GM19351 (cell line): Measurements from ENCODE around the gene CTCF.

Experiments
- ATAC-seq: cut with Tn5 transposase; IDR thresholded peaks from one replicate; pipeline ENCODE4 v1.9.1; 2021; ENCODE audit warnings: mild to moderate bottlenecking, moderate library complexity; ENCODE audit not compliant: unreplicated experiment

Gene CTCF

GRCh38 chr16:67661886-67662652 lies 99.7 kb downstream of the CTCF start:
- ATAC-seq, result no peak

- no peak for ATAC-seq
These were observed 100.3 kb downstream of the CTCF start for GRCh38 chr16:67662653-67663010.

- no peak for ATAC-seq
These were observed 101.0 kb downstream of the CTCF start for GRCh38 chr16:67663151-67663876.

- no peak for ATAC-seq
These were observed 101.5 kb downstream of the CTCF start for GRCh38 chr16:67663877-67664222.

DNA sequence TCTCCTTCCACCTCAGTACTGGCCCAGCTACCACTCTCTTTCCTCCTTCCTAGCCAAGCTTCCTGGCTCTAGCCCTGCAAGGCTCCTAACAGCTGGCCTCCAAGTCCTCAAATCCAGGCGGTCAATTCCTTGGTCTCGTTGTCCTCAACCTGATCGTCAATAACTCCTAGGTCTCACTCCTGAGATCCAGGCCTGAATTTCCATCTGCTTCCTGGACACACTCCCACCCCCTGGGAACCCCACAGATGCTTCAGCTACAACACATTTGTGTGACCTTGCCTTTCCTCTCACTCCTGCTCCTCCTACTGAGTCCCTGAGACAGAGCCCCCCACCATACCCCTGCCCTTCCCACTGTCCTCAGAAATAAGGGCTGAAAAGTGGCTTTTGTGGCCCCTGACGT lies 101.9 kb downstream of the CTCF start:
- ATAC-seq, result no peak

DNA sequence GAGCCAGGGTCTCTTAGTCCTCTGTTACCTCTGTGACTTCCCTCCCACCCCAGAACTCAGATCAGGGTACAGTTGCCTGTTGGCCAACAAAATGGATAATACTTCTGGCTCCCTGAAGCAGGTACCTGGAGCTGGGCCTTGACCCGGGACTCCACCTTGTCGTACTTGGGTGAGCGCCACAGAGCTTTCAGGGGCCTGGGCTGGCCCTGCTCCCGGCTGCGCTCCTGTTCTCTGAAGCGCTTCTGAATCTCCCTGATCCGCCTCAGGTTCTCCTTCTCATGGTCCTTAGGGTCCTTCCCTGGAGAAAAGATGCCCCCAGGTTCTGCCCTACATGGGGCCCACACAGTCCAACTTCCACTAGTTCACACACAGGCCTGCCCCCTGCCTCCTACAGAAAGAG lies 102.5 kb downstream of the CTCF start:
- no peak for ATAC-seq

DNA sequence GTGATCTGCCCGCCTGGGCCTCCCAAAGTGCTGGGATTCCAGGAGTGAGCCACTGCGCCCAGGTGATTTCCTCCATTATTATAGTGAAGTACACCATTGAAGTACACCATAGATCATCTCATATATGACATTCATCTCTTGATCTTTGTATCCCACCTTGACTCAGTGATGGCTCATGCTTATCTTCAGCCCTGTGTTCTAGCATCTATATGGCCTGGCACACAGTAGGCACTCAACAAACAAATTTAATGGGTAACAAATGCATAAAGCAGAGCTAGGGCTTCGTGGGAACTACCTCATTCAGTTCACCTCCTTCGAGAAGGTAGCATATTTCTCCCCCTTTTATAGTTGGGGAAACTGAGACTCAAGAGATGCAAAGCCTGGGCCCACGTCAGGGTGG lies 103.3 kb downstream of the CTCF start:
- ATAC-seq, result no peak

DNA sequence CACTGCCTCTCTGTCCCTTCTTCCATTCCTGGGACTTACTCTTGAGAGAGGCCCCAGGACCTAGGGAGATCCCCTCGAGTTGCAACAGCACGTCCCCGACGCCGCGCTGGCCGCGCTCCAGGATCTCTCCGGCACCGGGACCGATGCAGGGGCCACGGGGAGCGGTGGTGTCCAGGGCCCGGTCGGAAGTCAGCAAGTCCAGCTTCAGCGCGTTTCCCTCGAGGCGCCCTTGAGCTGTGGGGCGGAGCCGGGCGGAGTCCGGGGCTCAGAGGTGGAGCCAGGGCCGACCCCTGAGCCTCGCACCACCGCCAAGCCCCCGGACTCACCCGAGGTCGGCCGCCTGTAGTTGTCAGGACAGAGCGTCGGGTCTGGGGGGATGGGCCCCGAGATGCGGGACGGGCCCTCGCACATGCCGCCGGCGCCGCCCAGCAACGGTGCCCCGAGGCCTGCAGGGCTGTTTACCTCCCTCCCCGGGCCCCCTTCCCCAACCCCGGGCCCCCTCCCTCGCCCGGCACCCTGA lies 103.8 kb downstream of the CTCF start:
- peak; percentile 7 for ATAC-seq

DNA sequence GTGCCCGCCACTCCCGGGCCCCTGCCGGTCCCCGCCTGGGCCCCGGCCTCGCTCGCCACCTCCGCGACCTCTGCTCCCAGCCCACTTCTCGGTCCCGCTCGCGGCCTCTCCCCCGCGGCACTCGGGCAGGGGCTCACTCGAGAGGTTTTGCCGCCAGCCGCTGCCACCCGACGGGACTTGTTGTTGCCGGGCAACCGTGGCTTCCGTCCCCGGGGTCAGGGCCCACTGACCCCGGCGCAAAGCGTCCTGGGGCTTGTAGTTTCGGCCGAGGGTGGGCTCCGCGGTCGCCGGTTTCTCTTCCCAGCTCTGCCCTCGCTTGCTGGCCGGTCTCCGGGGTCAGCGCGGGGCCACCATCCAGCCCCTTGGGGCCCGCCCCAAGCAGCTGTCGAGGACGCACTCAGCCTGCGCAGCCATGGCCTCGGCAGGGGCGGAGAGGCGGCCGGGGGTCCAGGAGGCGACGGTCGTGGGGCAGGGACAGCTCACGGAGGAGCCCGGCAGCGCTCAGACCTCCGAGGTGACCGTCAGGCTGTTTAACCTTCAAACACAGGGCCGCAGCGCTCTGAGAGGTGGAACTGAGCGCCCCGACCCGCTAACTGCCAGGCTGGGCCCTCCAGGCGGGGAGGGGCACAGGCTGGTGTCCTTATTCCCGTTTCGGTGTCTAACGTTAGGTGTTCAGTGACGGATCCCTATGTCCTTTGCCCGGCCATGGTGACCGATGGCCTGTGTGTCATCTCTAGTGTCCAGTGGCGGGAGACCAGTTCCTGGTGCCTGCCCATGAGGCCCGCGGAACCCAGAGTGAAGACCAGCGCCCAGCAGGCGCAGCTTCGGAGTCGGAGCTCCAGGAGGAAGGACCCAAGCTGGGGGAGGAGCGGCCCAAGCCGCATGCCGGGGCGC lies 104.5 kb downstream of the CTCF start, which contains the start of the genes C16orf86 and ENKD1:
Gene C16orf86 (plus strand): TSS at position 256 of the 894 bp plus-strand sequence. CDS start 157 bp downstream, at position 413.
Gene ENKD1 (minus strand): TSS at position 192 of the 894 bp plus-strand sequence. CDS start 308 bp downstream, outside the sequence.
- peak; percentile 55 for ATAC-seq

DNA sequence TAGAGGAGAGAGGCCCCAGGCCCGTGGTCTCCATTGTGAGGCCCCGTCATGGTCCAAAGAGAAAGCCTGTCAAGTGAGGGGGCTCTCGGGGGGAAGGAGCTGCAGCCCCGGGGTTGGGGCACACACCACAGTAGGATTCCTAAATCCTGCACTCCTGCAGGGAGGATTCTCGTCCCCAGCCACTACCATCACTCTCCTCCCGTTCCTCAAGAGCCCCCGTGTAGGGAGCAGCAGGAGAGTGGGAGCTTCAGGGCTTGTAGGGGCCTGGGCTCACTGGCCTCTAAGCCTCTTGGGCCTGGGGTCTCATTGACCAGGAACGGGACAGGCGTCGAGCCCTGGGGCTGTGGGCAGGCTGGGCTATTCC lies 105.1 kb downstream of the CTCF start:
- no peak for ATAC-seq

GRCh38 chr16:67667817-67668494 lies 105.6 kb downstream of the CTCF start:
- ATAC-seq, result peak; percentile 78

GRCh38 chr16:67668495-67669157 lies 106.3 kb downstream of the CTCF start:
- ATAC-seq, result no peak

- no peak for ATAC-seq
These were observed 107.3 kb downstream of the CTCF start for GRCh38 chr16:67669499-67670101.

- ATAC-seq, result no peak
These were observed 110.0 kb downstream of the CTCF start for GRCh38 chr16:67672306-67672705.

- peak; percentile 43 for ATAC-seq
These were observed 110.7 kb downstream of the CTCF start for GRCh38 chr16:67672739-67673662.

GRCh38 chr16:67673712-67674580 lies 111.6 kb downstream of the CTCF start:
- ATAC-seq, result no peak

DNA sequence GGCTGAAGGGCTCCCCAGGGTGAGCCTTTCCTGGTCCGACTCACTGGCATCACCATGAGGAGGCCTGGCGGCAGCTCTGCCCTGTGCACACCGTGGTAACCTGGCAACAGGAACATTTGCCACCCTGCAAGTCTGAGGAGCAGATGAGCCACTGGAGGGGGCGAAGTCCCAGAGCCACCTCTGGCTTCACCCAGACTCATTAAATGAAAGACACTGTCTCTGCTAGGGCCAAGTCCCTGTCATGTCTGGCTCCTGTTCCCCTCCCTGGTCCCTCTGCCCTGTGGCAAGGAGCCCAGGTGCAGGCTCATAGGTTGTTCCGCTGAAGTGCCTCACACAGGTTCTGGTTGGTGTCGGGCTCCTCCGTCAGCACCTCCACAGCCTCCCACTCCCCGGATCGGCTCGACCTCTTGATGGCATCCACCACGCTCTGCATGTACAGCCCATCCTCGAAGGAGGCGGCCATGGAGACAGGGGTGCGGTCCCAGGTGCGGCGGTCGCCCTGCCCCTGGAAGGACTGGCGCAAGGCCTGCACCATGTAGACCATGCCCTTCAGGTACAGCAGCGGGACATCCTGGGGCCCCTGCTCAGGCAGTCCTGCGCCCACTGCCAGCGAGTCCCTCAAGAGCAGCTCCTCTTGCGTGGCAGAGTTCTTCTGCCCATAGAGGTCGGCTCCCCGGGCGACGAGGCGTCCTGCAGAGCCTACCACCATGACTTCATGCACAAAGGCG lies 112.7 kb downstream of the CTCF start:
- no peak for ATAC-seq
